ENCODE measurements around the gene B9D1.

Gene B9D1

DNA sequence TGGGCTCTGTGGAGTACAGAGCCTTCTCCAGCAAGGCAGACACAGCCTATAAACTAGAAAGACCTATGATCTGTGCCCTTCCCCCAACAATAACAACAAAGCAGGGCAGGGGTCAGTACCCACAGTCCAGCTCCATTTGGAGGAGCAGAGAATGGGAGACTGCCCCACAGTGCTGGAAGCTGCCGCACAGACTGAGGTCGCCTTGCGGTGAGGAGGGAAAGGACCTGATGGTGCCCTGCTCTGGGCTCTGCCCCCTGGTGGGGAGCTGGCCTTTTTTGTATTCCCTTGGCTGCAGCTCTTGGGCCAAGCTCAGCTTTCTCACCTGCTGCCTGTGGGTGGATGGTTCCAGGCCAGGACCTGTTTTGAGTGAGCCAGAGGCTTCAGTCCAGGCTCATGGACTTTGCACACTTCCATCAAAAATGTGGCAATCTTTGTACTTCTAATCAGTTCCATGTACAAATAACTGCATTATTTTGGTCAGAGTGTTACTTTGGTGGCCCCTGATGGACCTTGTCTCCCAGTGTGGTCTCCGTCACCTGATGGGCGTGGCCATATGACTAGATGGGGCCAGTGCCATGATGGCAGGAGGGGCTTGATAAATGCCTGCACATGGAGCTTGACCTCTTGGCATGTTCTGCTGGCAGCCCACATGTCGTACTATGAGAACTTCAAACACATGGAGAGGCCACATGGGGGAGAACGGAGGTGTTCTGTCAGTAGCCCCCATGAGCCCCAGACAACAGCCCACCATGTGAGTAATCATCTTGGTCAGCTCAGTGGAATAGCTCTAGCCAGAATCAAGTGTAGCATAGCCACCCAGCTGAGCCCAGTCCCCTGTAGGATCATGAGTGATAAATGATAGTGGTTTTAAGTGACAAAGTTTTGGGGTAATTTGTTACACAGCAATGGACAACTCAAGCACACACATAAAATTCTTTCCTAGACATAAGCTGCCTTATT lies 24.2 kb downstream of the B9D1 start:
- no peak for DNase-seq (ENCODE audit: low spot score)

DNA sequence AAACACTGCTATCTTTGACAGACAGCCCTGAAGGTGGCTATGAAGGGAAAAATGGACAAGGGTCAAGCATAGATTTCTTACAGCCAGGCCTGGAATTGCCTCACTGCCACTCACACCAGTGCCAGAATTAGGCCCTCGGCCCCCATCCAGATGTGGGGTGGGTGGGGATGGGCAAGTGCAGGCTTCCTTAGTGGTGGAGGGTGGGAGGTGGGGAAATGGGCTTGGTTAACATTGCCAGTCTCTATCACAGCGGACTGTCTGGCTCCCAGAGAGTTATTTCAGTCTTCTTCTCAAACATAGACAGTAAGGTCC lies 24.9 kb downstream of the B9D1 start:
- no peak for DNase-seq (ENCODE audit: low spot score)

DNA sequence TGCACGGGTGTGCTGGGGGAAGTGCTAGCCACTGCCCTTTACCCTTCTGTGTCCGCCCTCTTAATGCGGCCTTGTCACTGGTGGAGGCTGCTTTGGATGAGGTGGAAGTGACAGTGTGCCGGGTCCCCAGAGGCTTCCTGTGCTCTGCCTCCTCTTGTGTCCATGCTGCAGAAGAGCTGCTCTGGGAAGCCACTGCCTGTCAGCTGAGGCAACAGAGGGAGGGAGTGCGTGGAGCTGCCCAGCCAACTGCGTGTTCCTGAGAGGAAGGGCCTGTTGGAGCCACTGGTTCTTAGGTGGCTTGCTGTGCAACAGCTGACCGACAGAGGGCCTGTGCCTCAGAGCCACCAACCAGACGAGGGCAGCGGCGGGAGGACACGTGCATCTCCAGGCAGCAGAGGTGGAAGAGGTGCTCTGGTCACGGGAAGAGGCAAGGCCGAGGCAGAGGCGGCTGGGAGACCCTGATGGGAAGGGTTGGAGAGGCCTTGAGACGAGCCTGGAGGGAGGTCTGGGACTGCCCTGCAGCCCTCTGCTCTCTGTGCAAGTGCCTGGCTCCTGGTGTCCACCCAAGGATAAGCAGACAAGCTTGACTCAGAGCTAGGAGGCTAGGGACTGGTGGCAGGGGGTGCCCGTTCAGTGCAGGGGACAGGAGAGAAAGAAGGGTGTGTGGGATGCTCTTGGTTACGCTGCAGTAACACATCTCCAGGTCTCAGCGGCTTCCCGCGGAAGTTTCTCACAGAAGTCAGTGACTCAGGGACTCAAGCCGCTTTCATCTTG lies 25.4 kb downstream of the B9D1 start:
- no peak for DNase-seq (ENCODE audit: low spot score)

DNA sequence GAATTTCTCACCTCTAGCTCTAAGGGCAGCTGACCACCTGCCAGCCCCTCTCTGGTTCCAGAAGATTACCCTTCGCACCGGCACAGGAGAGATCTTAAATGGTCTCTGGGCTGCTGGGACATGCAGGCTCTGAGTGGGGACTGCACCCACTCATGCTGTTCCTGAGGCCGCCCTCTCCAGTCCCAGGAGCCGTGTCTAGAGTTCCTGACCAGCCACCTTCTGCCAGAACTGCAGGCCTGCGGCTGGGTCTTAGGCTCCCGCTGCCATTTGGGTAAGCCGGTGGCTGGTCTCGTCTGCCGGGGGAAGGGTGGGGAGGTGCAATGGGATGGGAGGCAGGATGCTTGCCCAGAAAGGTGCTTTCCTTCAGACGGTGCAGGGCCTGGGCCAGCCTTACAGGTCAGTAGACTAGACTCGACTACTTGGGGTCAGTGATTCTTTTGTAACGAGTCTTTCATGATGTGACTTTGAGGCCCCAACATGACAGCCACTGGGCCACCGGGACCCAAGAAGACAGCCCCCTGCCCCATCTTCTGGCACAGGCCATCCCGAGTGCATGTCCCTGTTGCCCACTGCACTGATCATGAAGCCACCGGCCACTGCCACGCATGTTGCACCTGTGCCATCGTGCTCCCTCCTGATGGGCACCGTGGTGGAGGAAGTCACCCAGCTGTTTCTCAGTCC lies 26.4 kb downstream of the B9D1 start:
- no peak for DNase-seq (ENCODE audit: low spot score)

DNA sequence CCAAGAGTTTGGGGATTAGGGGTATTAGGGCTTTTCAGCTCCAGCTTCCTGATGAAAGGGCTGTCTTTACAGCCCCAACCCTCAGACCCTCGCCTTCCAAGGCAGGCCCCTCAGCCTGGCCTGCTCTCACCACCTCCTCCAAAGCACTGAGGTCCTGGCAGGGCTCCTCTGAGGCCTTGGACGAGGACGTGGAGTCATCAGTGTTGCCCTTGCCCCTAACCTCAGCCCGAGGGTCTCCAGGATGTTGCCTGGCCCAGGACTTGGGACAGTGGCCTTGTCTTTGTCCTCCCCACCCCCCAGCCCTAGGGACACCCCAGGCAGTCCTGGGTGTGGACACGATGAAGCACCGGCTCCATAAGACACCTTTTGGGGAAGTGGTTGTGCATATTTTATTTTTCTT lies 28.2 kb downstream of the B9D1 start:
- no peak for DNase-seq (ENCODE audit: low spot score)

DNA sequence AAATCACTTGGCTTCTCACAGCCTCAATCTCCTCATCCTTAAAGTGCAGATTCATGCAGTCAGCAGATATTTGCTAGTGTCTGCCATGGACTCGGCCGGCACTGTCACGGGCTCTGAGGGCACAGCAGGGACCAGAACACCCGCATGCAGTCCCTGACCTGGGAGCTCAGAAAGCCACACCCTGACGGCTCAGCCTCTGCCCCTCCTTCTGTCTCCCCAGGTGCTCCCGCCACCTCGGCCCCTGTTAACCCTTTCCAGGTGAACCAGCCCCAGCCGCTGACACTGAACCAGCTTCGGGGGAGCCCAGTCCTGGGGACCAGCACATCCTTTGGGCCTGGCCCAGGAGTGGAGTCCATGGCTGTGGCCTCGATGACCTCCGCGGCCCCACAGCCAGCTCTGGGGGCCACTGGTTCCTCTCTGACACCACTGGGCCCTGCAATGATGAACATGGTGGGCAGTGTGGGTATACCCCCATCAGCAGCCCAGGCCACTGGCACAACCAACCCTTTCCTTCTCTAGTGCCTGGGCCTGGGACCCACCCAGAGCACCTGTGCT lies 28.7 kb downstream of the B9D1 start:
- no peak for DNase-seq (ENCODE audit: low spot score)

DNA sequence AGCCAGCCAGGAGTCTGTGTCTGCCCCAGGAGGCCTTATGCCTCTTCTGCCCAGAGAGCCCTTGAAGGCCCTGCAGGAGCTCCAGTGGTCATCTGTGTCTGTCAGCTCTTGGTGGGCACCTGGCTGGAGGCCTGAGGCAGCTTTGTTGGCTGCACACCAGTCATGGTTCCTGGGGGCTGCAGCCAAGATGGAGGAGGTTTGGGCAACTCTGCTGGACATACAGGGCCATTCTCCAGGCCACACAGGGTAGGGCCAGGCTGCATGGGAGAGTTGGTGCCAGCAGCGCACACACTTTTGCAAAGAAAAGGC lies 29.4 kb downstream of the B9D1 start:
- no peak for DNase-seq (ENCODE audit: low spot score)

DNA sequence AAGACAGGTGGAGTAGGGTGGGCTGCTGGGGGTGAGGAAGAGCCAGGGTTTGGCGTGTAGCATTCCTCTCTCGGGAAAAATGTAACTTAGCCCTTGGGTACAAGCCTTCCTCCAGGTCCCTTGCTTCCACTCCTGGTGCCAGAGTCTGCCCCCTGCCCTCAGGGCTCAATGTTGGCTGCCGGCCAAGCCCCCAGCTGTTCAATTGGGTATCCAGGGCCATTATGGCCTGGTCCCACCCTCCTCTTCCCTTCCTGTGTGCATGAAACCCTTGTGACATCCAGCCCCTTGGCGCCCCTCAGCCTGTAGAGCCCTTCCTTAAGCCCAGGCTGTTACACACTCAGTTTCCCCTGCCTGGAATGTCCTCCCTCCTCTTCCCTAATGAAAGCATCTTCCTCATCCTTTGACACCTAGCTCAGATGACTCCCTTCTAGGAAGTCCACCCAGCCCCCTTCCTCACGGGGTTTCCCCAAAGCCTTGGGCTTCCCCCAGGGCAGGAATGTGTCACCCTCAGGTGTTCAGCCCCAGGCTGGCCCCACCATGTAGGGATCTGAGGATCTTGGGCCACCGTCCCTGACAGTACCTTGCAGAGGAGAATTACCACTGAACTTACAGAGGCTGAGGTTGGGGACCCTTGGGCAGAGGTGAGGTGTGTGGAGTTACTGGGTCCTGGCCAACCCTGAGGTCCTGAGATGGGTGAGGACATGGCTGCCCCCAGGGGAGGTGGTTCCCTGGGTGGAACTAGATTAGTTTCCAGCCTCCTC lies 30.0 kb downstream of the B9D1 start:
- DNase-seq (ENCODE audit: low spot score) = no peak

DNA sequence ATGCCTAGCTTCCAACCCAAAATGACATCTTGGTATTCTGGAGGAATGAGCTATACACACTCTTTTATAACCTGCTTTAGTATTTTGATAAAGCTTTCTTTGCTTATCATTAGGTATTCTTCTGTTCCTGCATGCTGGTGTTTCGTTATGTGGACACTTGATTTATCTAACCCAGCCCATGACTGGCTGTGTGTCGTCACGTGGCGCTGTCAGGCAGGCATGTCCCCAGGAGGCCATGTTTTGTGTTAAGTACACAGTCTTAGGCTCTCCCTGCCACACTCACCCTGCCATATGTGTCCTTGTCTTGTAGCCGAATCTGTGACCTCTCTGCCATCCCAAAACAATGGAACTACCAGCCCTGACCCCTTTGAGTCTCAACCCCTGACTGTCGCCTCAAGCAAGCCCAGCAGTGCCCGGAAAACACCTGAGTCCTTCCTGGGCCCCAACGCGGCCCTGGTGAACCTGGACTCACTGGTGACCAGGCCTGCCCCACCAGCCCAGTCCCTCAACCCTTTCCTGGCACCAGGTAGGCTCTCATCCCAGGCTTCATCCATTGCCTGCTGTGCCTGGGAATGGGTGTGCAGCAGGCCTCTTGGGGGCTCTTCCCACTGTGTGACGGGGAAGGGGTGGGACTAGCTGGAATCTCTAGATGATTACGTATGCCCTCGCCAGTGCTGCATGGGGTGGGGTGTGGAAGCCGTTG lies 30.8 kb downstream of the B9D1 start:
- no peak for DNase-seq (ENCODE audit: low spot score)

DNA sequence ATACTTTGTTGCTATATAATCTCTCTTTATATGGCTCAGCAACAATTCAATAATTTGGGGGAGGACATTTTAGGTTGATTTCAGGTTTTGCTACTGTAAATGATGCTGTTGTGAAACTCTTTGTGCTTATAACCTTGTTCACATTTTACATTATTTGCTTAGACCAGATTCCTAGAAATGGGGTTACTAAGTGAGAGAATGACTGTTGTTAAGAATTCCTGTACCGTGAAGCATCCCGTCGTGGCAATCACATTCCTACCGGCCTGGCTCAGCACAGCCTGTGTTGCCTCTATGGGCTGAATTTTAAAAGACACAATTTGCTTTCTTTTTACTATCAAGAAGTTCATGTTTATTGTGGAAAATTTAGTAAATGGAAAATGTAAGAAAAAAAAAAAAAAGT lies 31.4 kb downstream of the B9D1 start:
- no peak for DNase-seq (ENCODE audit: low spot score)

DNA sequence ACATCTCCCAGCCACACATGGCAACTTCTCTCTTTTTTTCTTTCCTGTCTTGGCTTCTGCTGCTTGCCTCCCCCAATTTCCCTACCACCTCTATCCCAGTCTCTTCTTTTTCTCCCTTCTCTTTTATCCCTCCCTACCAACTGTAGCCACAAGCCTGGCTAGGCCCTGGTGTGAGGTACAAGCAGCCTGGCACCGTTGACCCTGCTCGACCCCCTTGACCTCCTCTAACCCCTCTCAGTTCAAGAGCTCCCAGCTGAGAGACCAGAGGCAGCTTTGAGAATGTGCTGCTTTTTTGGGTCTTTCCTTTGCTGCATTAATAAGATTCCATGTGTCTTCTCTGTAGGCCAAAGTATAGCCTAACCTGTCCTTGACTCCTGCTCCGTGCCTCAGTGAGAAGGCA lies 32.3 kb downstream of the B9D1 start:
- no peak for DNase-seq (ENCODE audit: low spot score)

DNA sequence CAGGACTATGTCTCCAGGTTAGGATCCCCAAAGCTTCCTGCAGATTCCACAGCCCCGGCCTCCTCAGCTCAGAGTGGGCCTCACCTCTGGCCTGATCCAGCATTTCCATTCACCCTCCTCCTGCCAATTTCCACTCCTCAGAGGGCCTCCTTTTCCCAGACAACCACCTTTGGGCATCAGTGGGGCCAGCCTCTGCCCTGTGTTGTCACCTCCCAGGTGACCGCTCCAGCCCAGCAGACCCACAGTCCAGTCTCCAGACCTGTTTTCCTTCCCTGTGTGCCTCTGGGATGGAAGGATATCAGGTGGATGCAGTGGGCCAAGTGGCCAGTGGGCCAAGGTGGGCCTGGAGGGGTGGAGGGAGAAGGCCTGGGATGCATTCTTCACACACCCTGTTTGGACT lies 32.7 kb downstream of the B9D1 start:
- DNase-seq (ENCODE audit: low spot score) = no peak

DNA sequence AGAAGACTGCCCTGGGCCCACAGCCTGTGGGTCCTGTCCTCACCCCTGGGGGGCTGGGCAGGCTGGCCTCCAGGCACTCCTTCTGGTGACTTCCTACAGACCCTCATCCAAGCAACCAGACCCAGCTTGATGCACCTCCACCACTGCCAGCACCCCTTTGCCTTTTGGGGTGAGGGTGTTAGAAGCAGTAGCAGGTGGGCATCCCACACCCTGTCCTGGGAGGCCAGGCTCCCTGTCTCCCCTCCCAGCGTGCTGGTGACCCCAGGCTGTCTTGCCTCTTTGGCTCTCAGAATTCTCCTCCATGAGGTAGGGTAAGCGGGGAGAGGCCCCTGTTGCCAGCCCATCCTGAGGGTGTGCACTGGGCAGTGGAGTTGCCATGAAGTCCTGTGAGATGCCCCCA lies 33.4 kb downstream of the B9D1 start:
- DNase-seq (ENCODE audit: low spot score) = no peak

DNA sequence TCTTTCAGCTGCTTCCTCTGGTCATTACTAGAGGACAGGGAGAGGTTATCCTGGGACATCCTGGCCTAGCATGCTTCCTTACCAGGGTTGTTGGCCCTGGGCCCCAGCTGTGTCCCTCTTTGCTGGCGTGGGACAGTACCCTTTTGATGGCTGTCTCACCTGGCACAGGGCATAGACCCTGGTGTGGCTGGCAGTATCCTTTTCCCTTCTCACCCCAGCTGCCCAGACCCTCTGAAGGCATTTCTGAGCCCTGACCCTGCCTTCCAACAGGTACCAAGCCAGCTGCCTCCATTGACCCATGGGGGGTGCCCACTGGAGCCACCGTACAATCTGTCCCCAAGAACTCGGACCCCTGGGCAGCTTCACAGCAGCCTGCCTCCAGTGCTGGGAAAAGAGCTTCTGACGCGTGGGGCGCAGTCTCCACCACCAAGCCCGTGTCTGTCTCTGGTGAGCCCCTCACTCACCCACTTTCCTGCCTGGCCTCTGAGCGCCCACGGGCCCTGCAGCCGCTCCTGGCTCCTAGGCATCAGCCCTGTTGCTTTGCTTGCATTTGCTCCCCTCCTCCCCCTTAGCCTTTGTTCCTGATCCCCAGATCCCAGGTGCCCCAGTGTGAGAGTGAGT lies 34.0 kb downstream of the B9D1 start:
- DNase-seq (ENCODE audit: low spot score) = no peak

DNA sequence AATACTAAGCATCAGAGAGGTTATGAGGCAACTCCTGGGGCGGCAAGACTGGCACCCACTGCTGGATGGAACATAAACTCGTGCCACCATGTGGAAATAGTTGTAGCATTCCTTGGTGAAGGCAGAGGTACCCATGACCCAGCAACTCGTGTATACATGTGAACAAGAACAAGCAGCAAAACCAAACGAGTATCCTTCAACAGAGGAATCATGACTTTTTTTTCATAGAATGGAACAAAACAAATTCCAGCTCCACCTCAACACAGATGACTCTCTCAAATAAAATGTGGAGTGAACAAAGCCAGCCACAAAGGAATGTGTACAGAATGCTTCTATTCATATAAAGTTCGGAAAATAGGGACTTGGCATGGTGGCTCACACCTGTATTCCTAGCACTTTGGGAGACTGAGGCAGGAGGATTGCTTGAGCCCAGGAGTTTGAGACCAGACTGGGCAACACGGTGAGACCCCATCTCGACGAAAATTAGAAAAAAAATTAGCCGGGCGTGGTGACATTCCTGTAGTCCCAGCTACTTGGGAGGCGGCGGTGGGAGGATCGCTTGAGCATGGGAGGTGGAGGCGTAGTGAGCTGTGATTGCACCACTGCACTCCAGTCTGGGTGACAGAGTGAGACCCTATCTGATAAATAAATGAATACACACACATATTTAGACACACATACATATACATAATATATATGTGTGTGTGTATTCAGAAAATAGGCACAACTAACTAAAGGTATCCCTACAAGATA lies 35.3 kb downstream of the B9D1 start:
- no peak for DNase-seq (ENCODE audit: low spot score)

DNA sequence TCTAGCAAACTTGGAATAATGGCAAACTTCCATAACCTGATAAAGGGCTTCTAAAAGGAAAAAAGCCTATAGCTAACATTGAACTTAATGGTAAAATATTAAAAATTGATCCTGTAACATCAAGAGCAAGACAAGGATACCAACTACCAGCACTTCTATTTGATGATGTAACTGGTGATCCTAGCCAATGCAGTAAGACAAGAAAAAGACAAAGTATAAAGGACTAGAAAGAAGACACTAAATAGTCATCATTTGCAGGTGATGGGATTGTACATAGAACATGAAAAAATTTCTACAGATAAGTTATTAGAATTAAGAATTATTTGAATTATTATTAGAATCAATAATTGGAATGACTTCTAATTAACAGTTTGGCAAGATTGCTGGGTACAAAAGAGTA lies 37.0 kb downstream of the B9D1 start:
- DNase-seq (ENCODE audit: low spot score) = no peak

DNA sequence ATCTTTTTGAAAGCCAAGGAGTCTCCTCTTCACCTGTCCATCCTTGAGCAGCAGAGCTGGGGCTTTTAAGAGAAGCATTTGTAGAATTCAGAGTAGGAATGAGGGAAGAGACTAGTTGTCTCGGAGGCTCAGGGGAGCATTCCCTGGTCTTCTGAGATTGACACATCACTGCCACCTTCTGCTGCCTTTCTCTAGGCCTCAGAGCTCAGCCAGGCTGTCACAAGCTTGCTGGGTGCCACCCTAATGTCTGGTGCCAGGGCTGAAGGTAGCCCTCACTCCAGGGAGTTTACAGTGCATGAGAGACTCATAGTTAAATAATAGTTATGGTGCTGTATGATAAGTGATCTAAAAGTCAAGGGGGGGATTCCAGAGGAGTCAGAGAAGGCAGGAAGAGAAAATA lies 39.7 kb downstream of the B9D1 start:
- DNase-seq (ENCODE audit: low spot score) = no peak

DNA sequence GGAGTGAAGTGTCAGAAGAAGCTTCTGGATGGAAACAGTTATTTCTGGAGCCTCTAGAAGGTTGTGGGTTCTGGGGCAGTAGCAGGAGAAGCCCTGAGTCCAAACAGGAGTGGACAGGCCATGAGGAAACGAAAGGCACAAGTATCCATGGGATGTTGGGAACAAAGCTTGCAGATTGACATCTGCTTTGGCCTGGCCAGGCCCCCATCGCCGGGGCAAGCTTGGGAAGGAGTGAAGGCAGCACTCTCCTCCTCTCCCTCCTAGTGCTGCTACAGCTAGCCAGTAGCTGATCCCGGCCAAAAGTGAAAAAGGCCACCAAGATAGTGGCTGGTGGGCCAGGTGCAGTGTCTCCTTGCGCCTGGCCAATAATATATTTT lies 40.4 kb downstream of the B9D1 start:
- DNase-seq (ENCODE audit: low spot score) = no peak

DNA sequence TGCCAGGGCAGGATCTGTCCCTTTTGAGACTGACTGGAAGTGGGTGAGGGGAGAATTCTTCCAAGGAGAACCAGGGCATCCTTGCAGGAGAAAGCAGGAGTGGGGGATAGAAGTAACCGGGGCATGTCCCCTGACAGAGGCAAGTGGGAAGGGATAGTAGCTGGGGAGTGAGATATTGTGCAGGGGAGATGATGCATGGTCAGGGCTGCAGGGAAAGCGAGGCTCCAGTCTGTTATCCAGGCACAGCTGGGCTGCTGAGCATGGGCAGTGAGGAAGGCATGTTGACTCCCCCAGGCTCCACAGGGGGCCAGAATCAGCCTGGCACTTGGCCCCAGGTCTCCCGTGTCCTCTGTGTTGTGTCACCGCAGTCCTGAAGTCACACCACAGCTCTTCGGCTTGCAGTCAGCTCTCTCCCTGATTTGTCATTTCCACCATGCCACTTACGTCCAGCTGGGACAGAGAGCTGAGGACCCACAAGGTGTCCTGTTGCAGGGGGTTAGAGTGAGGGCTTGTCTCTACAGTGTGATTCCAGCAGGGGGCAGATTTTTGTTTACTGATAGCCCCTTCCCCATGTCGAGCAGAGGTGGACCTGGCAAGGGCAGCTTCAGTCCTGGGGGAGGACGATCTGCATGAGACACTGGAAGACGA lies 40.9 kb downstream of the B9D1 start:
- DNase-seq (ENCODE audit: low spot score) = no peak

DNA sequence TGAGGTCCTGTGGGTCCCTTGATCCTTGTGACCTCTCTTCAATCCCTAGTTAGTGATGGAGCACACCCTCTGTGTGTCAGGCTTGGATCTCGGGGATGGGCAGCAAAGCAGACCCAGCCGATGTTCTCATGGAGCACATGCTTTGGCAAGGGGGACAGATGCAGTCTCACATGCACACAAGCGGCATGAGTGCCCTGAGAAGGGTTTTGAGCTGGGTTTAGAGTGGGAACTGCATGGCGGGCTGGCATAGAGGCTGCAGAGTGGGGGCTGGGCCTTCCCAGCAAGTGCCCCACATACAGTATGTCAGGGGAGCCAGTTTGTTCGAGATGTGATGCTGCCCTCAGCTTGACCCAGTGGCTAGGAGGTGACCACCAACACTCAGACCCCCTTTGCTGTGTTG lies 41.6 kb downstream of the B9D1 start:
- no peak for DNase-seq (ENCODE audit: low spot score)
